ENCODE results near the gene EPOP. TPM values are rescaled to one million over a fixed set of nuclear protein-coding genes. Genes with fewer than 3 reads are reported as not detected.

Gene EPOP
- total RNA-seq, 1 experiment from 2014 or later, result 37.9 TPM

DNA sequence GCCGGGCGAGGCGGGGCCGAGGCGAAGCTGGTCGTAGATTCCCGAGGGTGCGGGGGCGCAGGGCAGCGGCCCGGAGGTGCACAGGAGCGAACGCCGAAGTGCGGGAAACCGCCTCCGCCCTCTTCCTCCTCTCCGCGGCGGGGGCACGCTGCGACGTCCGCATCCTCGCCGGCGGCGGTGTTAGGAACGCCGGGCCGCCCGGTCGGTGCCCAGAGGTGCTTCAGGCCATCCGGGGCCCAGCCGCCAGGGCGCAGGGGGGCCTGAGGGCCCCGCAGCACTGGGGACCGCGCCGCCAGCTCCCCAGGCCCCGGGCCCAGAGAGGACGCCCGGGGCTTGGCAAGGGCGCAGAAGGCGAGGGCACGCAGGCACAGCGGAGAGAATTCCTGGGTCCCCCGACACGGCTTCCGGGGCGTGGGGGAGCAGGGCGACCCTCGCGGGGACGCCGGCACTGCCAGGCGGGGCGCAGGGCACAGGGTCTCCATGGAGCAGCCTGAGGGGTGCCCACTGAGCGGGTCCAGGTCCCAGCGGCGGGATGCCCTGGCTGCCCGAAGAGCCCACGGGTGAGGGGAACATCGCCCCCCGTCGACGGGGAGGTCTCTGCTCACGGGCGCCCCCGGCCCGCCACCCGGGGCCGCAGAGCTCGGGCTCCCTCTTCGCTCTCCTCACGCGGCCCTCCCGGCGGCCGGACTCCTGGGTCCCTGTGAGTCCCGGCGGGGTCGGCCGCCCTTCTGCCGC lies 576 bp downstream of the EPOP start:
- H3K27me3 ChIP-seq (ENCODE audit: insufficient read depth, low read length), result no peaks in the 10 kb centered on the region; the same call in 1 of the 2 replicates
- H3K9me2 ChIP-seq (ENCODE audit: insufficient read depth), result no peaks in the 10 kb centered on the region
- peak overlapping the region; percentile 93 for H3K4me2 ChIP-seq (ENCODE audit: low read length)
- peaks cover 19% of the 10 kb centered on the region; the same call in 1 of the 2 replicates for H3K79me2 ChIP-seq (ENCODE audit: insufficient read depth, low read length)
- ChIA-PET CTCF (interaction anchor here (0.5 to 1.3 kb wide), 4 partner anchors 11 to 115 kb away, joined by 3 to 4 read pairs (median 3); no protein-coding TSS in a partner anchor), POLR2A (interaction anchor here (0.6 to 1.5 kb wide), 3 partner anchors 12 to 205 kb away, joined by 3 to 4 read pairs (median 3); no protein-coding TSS in a partner anchor), RAD21 (ENCODE audit: low non-redundant PET in 1 of 2, low total read pairs in 2 of 2, uncharacterized antibody in 2 of 2, unreplicated experiment in 2 of 2) (no interaction called here)
- DNase-seq (ENCODE audit: low read depth, low spot score) (no peak), ATAC-seq (peak; percentile 26)
- no peak overlapping the region for H2AFZ ChIP-seq (ENCODE audit: low read depth, low read length, poor library complexity, severe bottlenecking)
- no TSS peak for BruUV-seq (replicated peaks)
- intact Hi-C loops (cut with micrococcal nuclease), result no loop called here
- H4K20me1 ChIP-seq (ENCODE audit: insufficient read depth), result no peaks in the 10 kb centered on the region
- H3K4me3 ChIP-seq (replicated peaks in 1 of 2; ENCODE audit: low read depth in 1 of 2, low read length in 2 of 2), result peak overlapping the region; percentile 75 to 77
- TF ChIP-seq SIN3A (IDR thresholded peaks at IDR 0.05; ENCODE audit: low read depth), result no peak
- TF ChIP-seq, protein P1, sequence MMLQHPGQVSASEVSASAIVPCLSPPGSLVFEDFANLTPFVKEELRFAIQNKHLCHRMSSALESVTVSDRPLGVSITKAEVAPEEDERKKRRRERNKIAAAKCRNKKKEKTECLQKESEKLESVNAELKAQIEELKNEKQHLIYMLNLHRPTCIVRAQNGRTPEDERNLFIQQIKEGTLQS (IDR thresholded peaks at IDR 0.05), result no peak
- TF ChIP-seq FOSL1 (IDR thresholded peaks at IDR 0.05; ENCODE audit: low read depth), result no peak
- TF ChIP-seq, protein P2, sequence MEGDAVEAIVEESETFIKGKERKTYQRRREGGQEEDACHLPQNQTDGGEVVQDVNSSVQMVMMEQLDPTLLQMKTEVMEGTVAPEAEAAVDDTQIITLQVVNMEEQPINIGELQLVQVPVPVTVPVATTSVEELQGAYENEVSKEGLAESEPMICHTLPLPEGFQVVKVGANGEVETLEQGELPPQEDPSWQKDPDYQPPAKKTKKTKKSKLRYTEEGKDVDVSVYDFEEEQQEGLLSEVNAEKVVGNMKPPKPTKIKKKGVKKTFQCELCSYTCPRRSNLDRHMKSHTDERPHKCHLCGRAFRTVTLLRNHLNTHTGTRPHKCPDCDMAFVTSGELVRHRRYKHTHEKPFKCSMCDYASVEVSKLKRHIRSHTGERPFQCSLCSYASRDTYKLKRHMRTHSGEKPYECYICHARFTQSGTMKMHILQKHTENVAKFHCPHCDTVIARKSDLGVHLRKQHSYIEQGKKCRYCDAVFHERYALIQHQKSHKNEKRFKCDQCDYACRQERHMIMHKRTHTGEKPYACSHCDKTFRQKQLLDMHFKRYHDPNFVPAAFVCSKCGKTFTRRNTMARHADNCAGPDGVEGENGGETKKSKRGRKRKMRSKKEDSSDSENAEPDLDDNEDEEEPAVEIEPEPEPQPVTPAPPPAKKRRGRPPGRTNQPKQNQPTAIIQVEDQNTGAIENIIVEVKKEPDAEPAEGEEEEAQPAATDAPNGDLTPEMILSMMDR (IDR thresholded peaks at IDR 0.05 in 2 of 3, conservative IDR thresholded peaks at IDR 0.05 in 1 of 3; ENCODE audit: borderline replicate concordance in 1 of 3, insufficient read depth in 1 of 3, low read depth in 2 of 3, low read length in 2 of 3), result peak in 2 of 3 experiments; percentile 27 to 54; a peak in 3 of 6 replicates
- peak; percentile 68 for TF ChIP-seq ZFX (IDR thresholded peaks at IDR 0.05)
- TF ChIP-seq EGR1 (IDR thresholded peaks at IDR 0.05; ENCODE audit: low read depth), result peak; percentile 32; the same call in 1 of the 2 replicates
- no peak for TF ChIP-seq YY1 (IDR thresholded peaks at IDR 0.05; ENCODE audit: extremely low read depth, insufficient replicate concordance, low read depth, low read length)
- H3K9ac ChIP-seq (ENCODE audit: low read length), result peak overlapping the region; percentile 94
- peaks cover 29 to 64% of the 10 kb centered on the region in 2 experiments for H3K4me1 ChIP-seq (ENCODE audit: control insufficient read depth in 1 of 2, insufficient read depth in 2 of 2, low read length in 2 of 2)
- no peaks in the 10 kb centered on the region for H3K9me3 ChIP-seq (ENCODE audit: control insufficient read depth in 1 of 2, insufficient read depth in 1 of 2, low read depth in 1 of 2, low read length in 2 of 2)
- H3K36me3 ChIP-seq (ENCODE audit: control insufficient read depth in 1 of 2, insufficient read depth in 2 of 2, low read length in 2 of 2), result no peaks in the 10 kb centered on the region
- peak overlapping the region; percentile 91 for H3K27ac ChIP-seq (ENCODE audit: low read depth, low read length)
